Panc1 (cell line): ENCODE measurements around the gene LSS. TPM values are rescaled to one million over a fixed set of nuclear protein-coding genes. Genes with fewer than 3 reads are reported as not detected.

Experiments
- ATAC-seq: fragments of 200-7000 bp; cut with Tn5 transposase; 2 replicates; pipeline ENCODE4 v1.9.1; 2020; ENCODE audit warnings: mild to moderate bottlenecking, moderate library complexity
- BruUV-seq: library from RNA; stranded (reverse); fragments of 400-500 nt; replicated peaks from 2 replicates; lab custom pipeline; 2021; lab: Mats Ljungman, UMichigan
- CTCF ChIA-PET: fragments of 300-600 bp; sonication (Branson Sonifier 250); formaldehyde crosslinking; loops from one replicate; lab custom pipeline; 2022; ENCODE audit warnings: antibody characterized with exemption; lab: Charles Lee
- POLR2A ChIA-PET: fragments of 300-600 bp; sonication (Branson Sonifier 250); formaldehyde crosslinking; loops from one replicate; lab custom pipeline; 2022; ENCODE audit warnings: antibody characterized with exemption; lab: Charles Lee
- DNase-seq: peaks from one replicate; pipeline ENCODE4 v3.0.0-alpha.2; 2010; ENCODE audit warnings: low read depth, low spot score
- H3K27ac ChIP-seq: 2 replicates; pipeline ENCODE4 v1.5.1; 2011; ENCODE audit warnings: mild to moderate bottlenecking, low read length, inconsistent platforms
- H3K27me3 ChIP-seq: fragments of 200-500 bp; sonication (Bioruptor generic); 2 replicates; pipeline ENCODE4 v1.6.0; 2014; ENCODE audit warnings: low read length, inconsistent platforms; ENCODE audit not compliant: control insufficient read depth, insufficient read depth
- H3K36me3 ChIP-seq: fragments of 200-500 bp; sonication (Bioruptor generic); 2 replicates; pipeline ENCODE4 v1.5.1; 2014; ENCODE audit warnings: inconsistent platforms, mild to moderate bottlenecking, low read length, moderate library complexity; ENCODE audit not compliant: control insufficient read depth, insufficient read depth
- H3K4me1 ChIP-seq: 2 replicates; pipeline ENCODE4 v1.5.1; 2011; ENCODE audit warnings: inconsistent platforms, mild to moderate bottlenecking, low read length, moderate library complexity; ENCODE audit not compliant: control insufficient read depth, insufficient read depth
- H3K4me3 ChIP-seq, 2 experiments: 2 replicates each; pipeline ENCODE4 v1.5.1; 2011 to 2012; ENCODE audit warnings: low read depth in 2 of 2, low read length in 2 of 2, mild to moderate bottlenecking in 2 of 2, inconsistent platforms in 1 of 2, moderate library complexity in 1 of 2
- H3K9me3 ChIP-seq: fragments of 200-500 bp; sonication (Bioruptor generic); 2 replicates; pipeline ENCODE4 v1.5.1; 2014; ENCODE audit warnings: low read depth, mild to moderate bottlenecking, inconsistent platforms, low read length, moderate library complexity; ENCODE audit not compliant: control insufficient read depth, insufficient read depth
- POLR2AphosphoS5 ChIP-seq: IDR thresholded peaks from 2 replicates; pipeline ENCODE4 v1.6.1; 2012; ENCODE audit warnings: mild to moderate bottlenecking, low read depth, low read length, moderate library complexity
- SIN3A ChIP-seq: IDR thresholded peaks from 2 replicates; pipeline ENCODE4 v1.6.1; 2012; ENCODE audit warnings: low read depth, mild to moderate bottlenecking, low read length, moderate library complexity, borderline replicate concordance; ENCODE audit not compliant: insufficient read depth
- TCF7L2 ChIP-seq: IDR thresholded peaks from 2 replicates; pipeline ENCODE4 v1.6.1; 2011; ENCODE audit warnings: mild to moderate bottlenecking, low read depth, low read length, inconsistent platforms
- in situ Hi-C: cut with HindIII; loops from 2 replicates; pipeline ENCODE4 v1.10.0; 2016; ENCODE audit warnings: low sequenced_read_pairs, low pct_unique_long_range_greater_than_20kb
- intact Hi-C: fragments of 100-400 bp; cut with micrococcal nuclease; formaldehyde crosslinking; loops from one replicate; pipeline ENCODE4 v1.10.0; 2022; ENCODE audit not compliant: unreplicated experiment
- total RNA-seq: library from RNA; stranded (reverse); gene quantifications from one replicate; pipeline ENCODE4 v1.2.1, GENCODE V29; 2021; ENCODE audit not compliant: unreplicated experiment
- TF ChIP-seq, protein P1 (sequence below), 2 experiments: IDR thresholded peaks; 2 replicates each; pipeline ENCODE4 v1.6.1; 2011 to 2012; ENCODE audit warnings: low read depth in 2 of 2, control low read depth in 1 of 2, low read length in 1 of 2, mild to moderate bottlenecking in 1 of 2, moderate library complexity in 1 of 2; ENCODE audit not compliant: insufficient read depth in 1 of 2
- TF ChIP-seq, protein P2 (sequence below): fragments of 450-650 bp; IDR thresholded peaks from 2 replicates; pipeline ENCODE4 v1.5.1; 2017; ENCODE audit warnings: mild to moderate bottlenecking

The LSS gene
- total RNA-seq, 1 experiment from 2014 or later = 111 TPM

DNA sequence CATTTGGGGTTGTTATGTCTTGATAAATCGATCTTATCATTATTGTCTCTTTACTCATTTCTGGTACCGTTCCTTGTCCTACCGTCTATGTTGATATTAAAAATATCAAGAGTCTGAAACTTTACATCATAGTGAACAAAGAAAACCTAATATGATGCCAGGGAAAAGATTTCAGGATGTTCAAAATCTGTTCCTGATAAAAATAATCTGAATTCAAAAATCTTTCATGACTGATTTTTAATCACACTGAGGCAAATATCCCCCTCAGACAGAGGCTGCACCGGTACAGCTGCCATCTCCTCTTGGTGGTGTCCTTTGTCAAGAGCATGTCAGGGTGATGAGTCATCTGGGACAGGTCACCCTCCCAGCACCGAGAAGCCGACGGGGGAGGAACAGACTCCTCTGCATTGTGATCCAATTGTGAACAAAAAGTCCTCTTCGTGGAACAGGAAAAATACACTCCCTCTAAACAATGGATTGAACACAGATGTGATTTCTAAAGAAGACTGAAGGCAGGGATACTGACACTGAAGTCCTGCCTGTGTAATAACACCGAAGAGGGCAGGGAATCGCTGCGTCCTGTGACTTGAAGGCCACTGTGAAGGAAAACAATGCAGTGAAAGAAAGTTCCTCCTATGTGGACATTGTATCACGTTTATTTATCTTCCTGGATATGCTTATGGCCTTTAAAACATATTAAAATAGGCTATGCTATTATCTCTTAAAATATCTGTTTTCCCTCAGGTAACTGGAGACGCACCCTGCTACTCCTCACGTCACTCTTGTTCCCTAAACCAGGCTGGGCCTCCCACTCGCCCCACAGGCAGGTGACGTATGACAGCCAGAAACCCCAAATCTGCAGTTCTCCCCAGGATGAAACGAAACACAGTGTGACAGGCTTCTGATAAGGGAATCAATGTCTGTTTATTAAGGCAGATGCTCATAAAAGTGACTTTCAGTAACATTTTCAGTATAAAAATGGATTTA lies 40.1 kb downstream of the LSS start:
- H3K27me3 ChIP-seq = no peaks in the 10 kb centered on the region
- no TSS peak for BruUV-seq
- no peak overlapping the region for H3K27ac ChIP-seq
- ATAC-seq (peak; percentile 73; the same call in 1 of the 2 replicates), DNase-seq (no peak)
- POLR2A ChIA-PET = no interaction called here
- TF ChIP-seq POLR2AphosphoS5 = no peak
- no peak for TF ChIP-seq SIN3A
- TF ChIP-seq, protein P1, sequence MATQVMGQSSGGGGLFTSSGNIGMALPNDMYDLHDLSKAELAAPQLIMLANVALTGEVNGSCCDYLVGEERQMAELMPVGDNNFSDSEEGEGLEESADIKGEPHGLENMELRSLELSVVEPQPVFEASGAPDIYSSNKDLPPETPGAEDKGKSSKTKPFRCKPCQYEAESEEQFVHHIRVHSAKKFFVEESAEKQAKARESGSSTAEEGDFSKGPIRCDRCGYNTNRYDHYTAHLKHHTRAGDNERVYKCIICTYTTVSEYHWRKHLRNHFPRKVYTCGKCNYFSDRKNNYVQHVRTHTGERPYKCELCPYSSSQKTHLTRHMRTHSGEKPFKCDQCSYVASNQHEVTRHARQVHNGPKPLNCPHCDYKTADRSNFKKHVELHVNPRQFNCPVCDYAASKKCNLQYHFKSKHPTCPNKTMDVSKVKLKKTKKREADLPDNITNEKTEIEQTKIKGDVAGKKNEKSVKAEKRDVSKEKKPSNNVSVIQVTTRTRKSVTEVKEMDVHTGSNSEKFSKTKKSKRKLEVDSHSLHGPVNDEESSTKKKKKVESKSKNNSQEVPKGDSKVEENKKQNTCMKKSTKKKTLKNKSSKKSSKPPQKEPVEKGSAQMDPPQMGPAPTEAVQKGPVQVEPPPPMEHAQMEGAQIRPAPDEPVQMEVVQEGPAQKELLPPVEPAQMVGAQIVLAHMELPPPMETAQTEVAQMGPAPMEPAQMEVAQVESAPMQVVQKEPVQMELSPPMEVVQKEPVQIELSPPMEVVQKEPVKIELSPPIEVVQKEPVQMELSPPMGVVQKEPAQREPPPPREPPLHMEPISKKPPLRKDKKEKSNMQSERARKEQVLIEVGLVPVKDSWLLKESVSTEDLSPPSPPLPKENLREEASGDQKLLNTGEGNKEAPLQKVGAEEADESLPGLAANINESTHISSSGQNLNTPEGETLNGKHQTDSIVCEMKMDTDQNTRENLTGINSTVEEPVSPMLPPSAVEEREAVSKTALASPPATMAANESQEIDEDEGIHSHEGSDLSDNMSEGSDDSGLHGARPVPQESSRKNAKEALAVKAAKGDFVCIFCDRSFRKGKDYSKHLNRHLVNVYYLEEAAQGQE (IDR thresholded peaks at IDR 0.05; ENCODE audit: insufficient read depth in 1 of 2, low read depth in 2 of 2, low read length in 1 of 2) = no peak
- TF ChIP-seq, protein P2, sequence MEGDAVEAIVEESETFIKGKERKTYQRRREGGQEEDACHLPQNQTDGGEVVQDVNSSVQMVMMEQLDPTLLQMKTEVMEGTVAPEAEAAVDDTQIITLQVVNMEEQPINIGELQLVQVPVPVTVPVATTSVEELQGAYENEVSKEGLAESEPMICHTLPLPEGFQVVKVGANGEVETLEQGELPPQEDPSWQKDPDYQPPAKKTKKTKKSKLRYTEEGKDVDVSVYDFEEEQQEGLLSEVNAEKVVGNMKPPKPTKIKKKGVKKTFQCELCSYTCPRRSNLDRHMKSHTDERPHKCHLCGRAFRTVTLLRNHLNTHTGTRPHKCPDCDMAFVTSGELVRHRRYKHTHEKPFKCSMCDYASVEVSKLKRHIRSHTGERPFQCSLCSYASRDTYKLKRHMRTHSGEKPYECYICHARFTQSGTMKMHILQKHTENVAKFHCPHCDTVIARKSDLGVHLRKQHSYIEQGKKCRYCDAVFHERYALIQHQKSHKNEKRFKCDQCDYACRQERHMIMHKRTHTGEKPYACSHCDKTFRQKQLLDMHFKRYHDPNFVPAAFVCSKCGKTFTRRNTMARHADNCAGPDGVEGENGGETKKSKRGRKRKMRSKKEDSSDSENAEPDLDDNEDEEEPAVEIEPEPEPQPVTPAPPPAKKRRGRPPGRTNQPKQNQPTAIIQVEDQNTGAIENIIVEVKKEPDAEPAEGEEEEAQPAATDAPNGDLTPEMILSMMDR = no peak
- no peak for TF ChIP-seq TCF7L2
- no peak overlapping the region for H3K4me3 ChIP-seq
- CTCF ChIA-PET = no interaction called here
- H3K4me1 ChIP-seq = peaks cover 5% of the 10 kb centered on the region; the same call in 1 of the 2 replicates
- H3K9me3 ChIP-seq = no peaks in the 10 kb centered on the region
- intact Hi-C loops = no loop called here
- H3K36me3 ChIP-seq = no peaks in the 10 kb centered on the region
- in situ Hi-C loops = no loop called here

DNA sequence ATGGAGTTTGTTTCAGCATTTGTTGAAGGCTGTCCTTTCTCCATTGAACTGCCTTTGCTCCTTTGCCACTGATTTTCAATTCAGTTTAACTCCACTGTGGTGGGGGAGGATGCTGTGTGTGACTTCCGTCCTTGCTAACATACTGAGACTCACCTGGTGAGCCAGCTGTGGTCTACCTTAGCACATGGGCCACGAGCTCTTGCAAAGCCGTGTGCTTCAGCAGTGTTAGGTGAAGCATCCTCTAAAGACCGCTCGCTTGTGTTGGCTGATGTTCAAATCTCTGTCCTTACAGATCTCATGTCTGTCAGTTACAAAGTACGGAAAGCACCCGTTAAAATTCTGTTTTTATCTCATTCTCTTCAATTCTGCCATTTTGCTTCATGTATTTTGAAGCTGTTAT lies 40.8 kb downstream of the LSS start:
- no peaks in the 10 kb centered on the region for H3K36me3 ChIP-seq
- H3K27me3 ChIP-seq = no peaks in the 10 kb centered on the region
- H3K27ac ChIP-seq = no peak overlapping the region
- BruUV-seq = no TSS peak
- ChIA-PET POLR2A (no interaction called here), CTCF (no interaction called here)
- TF ChIP-seq, protein P1 (IDR thresholded peaks at IDR 0.05; ENCODE audit: insufficient read depth in 1 of 2, low read depth in 2 of 2, low read length in 1 of 2) = no peak
- TF ChIP-seq POLR2AphosphoS5 = no peak
- TF ChIP-seq SIN3A = no peak
- TF ChIP-seq, protein P2 = no peak
- TF ChIP-seq TCF7L2 = no peak
- H3K4me3 ChIP-seq = no peak overlapping the region
- in situ Hi-C loops = no loop called here
- no peaks in the 10 kb centered on the region for H3K9me3 ChIP-seq
- H3K4me1 ChIP-seq = peaks cover 5% of the 10 kb centered on the region; the same call in 1 of the 2 replicates
- DNase-seq = no peak
- intact Hi-C loops = no loop called here
- ATAC-seq = no peak
